Measurements from ENCODE around the gene CADPS2.
"Not testable (repeated sequence)": the region's sequence is repeated elsewhere in the genome, so short reads cannot be mapped to it uniquely, and the experiment has no call there.

CADPS2 gene

DNA sequence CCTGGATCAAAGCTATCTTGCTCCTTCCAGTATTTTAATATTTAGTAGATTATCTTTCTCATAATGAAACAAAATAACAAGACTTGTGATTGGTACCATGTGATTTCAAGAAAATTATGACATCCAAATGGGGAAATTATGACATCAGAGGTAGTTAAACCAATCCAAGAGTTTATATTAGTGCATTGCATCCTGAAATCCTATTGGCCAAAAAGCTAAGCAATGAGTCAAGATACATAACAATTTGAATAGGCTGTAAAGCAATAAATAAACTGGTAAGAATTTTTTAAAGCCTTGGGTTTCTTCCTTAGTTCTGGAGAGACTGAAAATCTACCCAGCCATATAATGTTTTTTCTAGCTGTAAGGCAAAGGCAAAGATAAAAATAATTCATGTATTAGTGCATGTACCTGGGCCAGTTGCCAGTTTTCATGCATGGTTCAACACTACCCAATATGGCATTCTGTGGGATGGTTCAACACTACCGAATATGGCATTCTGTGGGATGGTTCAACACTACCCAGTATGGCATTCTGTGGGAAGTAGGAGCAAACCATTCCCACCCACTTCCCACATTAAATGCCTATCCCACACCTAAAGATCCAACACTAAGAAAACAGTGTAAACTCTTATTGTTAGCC is 183.3 kb downstream of the CADPS2 start, which contains the start of gene RNF148:
Gene RNF148 (minus strand): TSS at position 51 of the 639 bp plus-strand sequence. CDS start 172 bp downstream, outside the sequence.
- DNase-seq, result no peak

DNA sequence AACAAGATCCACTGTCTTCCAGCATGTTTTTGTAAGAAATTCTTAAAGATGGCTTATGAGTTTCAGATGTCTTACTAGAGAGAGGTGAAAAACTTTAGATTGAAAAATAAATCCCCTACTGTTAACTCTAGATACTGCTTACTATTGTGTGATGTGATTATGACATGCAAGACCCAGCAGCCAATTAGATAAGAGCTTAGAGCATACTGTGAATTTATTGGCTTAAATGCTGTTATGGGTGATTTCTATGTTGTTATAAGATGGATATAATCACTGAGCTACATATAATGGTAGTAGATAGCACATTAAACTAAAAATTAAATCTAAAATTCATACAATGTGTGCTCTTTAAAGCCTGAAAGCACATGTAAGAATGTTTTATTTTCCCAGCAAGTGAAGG is 187.2 kb downstream of the CADPS2 start, which contains the start of gene RNF133:
Gene RNF133 (minus strand): TSS at position 101 of the 400 bp plus-strand sequence. CDS start 199 bp downstream, outside the sequence.
- no peak for DNase-seq

- no peak for DNase-seq
These were observed 190.4 kb downstream of the CADPS2 start for GRCh38 chr7:122695816-122696215.

- no peak for DNase-seq
These were observed 191.6 kb downstream of the CADPS2 start for GRCh38 chr7:122694697-122695096.

GRCh38 chr7:122692769-122693309 is 193.4 kb downstream of the CADPS2 start:
- DNase-seq, result no peak

- DNase-seq, result no peak
These were observed 194.6 kb downstream of the CADPS2 start for GRCh38 chr7:122691569-122692235.

DNA sequence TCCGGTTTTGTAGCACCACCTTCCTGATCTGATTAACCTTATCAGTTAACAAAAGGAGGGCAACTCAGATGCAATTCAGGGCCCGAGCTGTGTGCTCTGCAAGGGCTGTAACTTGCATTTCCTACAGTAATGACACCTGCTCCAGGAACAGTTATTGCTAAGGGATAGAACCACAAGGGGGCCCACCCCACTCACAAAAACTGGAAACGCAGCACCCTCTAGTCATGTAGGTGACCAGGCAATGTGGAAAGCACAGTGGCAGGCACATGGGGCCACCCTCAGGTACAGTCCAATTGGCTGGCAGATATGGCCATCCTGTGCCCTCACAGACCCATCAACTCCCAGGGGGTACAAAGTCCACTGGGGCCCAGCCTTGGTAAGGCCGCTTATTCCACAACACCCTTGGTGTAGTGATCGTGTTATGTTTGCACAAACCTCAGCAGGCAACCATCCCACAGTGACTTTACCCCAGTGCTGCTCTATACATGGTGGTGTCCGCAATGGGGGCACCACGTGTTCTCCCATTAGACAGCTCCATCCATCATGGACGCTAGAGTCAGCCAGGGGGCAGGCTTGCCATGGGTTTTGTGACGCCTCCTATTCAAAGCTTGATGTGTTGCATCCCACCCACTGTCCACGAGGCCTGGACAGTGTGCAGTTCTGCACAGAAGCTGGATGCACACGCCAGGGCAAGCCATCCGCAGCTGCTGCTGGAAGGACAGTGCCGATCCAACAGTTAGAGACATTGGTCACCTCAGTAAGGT is 196.7 kb downstream of the CADPS2 start:
- no peak for DNase-seq

DNA sequence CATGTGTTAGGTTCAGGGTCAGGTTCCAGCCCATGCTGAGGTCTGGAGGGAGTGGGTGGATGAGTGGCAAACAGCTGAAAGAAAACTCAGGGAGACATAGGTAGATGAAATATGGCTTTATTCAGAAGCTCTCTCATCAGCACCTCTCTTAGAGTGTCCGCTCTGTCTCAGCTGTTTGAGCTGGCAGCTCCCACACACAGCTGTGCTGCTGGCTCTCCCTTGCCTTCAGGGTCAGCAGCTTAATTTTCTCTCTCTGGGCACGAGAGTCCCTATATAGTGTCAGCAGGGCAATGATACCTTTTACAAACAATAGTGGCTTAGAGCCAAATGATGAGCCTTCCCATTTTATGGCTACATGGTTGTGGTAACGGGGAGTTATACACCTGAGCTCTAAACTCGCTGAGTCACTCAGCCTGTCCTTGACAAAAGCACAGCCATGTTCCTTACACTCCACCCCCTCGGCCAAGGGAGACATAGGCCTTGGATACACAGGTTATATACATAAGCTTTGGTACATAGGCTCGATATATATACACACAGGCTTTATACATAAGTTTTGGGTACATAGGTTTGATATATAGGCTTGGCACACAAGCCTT is 197.8 kb downstream of the CADPS2 start:
- no peak for DNase-seq

DNA sequence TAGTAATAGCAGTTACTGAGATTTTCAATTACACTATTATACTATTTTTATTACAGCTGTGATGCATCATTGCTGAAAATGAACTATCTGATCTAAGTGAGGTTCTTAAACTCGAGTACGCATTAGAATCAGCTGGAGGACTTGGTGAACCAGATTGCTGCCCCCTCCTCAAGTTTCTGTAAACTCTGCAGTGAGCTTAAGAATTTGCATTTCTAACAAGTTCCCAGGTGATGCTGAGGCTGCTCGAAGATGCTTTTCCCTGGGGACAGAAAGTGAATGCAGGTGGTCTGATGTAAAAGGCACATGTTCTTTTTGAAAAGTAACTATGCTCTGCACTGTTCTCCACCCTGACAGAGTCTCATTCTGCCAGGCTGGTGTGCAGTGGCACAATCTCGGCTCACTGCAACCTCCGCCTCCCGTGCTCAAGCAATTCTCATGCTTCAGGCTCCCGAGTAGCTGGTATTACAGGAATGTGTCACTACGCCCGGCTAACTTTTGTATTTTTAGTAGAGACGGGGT is 199.8 kb downstream of the CADPS2 start:
- no peak for DNase-seq

GRCh38 chr7:122684504-122684903 is 201.8 kb downstream of the CADPS2 start:
- no peak for DNase-seq

GRCh38 chr7:122682815-122683550 is 203.3 kb downstream of the CADPS2 start:
- DNase-seq, result no peak

- DNase-seq, result not testable (repeated sequence)
These were observed 205.1 kb downstream of the CADPS2 start for GRCh38 chr7:122681186-122681585.

- no peak for DNase-seq
These were observed 206.4 kb downstream of the CADPS2 start for GRCh38 chr7:122679813-122680212.

DNA sequence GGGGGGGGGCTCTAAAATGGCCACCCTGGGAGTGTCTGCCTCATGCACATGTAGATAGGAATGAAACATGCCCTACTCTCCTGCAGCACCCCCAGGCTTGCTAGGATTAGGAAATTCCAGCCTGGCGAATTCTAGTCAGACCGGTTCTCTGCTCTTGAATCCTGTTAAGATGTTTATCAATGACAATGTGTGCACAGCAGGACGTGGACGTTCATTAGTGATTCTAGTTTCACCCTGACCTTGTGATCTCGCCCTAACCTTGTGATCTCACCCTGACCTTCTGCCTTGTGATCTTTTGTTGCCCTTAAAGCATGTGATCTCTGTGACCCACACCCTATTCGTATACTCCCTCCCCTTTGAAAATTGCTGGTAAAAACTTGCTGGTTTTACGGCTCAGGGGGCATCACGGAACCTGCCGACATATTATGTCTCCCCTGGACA is 207.0 kb downstream of the CADPS2 start:
- DNase-seq, result not testable (repeated sequence)

- no peak for DNase-seq
These were observed 209.1 kb downstream of the CADPS2 start for GRCh38 chr7:122677149-122677548.

- no peak for DNase-seq
These were observed 209.8 kb downstream of the CADPS2 start for GRCh38 chr7:122676466-122676865.

GRCh38 chr7:122675621-122676020 is 210.6 kb downstream of the CADPS2 start:
- no peak for DNase-seq

- no peak for DNase-seq
These were observed 211.2 kb downstream of the CADPS2 start for GRCh38 chr7:122675011-122675410.

GRCh38 chr7:122674502-122674901 is 211.8 kb downstream of the CADPS2 start:
- DNase-seq, result no peak

DNA sequence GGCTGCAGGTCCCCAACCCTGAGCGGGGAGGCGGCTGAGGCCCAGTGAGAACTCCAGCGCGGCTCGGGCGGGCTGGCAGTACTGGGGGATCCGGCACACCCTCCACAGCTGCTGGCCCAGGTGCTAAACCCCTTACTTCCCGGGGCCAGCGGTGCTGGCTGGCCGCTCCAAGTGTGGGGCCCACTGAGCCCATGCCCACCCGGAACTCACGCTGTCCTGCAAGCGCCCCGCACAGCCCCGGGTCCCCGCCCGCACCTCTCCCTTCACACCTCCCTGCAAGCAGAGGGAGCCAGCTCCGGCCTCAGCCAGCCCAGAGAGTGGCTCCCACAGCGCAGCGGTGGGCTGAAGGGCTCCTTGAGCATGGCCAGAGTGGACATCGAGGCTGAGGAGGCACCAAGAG is 212.3 kb downstream of the CADPS2 start:
- no peak for DNase-seq

DNA sequence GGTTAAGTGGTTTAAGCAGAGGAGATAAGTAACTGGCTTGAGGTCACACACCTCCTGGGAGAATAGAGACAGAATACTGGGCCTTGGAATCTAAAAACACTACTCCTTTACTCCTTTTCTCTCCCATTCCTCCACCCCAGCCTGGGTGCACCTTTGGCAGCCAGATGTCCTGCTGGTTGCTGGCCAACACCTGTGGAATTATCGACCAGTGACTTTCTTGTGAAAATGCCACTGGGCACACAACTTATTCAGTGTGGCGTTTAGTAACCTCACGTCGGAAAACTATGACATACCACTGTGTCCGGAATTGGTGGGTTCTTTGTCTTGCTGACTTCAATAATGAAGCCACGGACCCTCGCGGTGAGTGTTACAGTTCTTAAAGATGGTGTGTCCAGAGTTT is 213.7 kb downstream of the CADPS2 start:
- no peak for DNase-seq

- no peak for DNase-seq
These were observed 222.5 kb downstream of the CADPS2 start for GRCh38 chr7:122663733-122664132.
